K562 (cell line): ENCODE measurements around the gene ARHGAP4.

ENCODE experiments used
- NFIC ChIP-seq: fragments of 450-650 bp; IDR thresholded peaks from 2 replicates; pipeline ENCODE4 v1.6.1; 2017; ENCODE audit warnings: mild to moderate bottlenecking, inconsistent platforms
- RBM22 ChIP-seq: fragments of 200-400 bp; formaldehyde crosslinking; IDR thresholded peaks from 2 replicates; pipeline ENCODE4 v1.6.1; 2018; ENCODE audit warnings: low read length, low read depth; ENCODE audit not compliant: poor library complexity, severe bottlenecking
- TAF1 ChIP-seq: IDR thresholded peaks from 2 replicates; pipeline ENCODE4 v1.6.1; 2011; ENCODE audit warnings: mild to moderate bottlenecking, low read length, moderate library complexity; ENCODE audit not compliant: insufficient read depth, control insufficient read depth, severe bottlenecking; ENCODE audit errors: extremely low read depth
- ZFP30 ChIP-seq: fragments of 250-450 bp; sonication (Bioruptor Pico); IDR thresholded peaks from 2 replicates; pipeline ENCODE4 v1.8.0; 2022; ENCODE audit warnings: moderate library complexity, mild to moderate bottlenecking, inconsistent platforms, borderline replicate concordance
- ZNF146 ChIP-seq: IDR thresholded peaks from one replicate; pipeline ENCODE4 v1.6.1; 2018; ENCODE audit warnings: missing compliant biosample characterization; ENCODE audit not compliant: unreplicated experiment
- ZNF274 ChIP-seq: IDR thresholded peaks from 2 replicates; pipeline ENCODE4 v1.6.1; 2011; ENCODE audit warnings: low read depth, mild to moderate bottlenecking, low read length, moderate library complexity, borderline replicate concordance
- TF ChIP-seq, protein P1 (sequence below): fragments of 450-650 bp; IDR thresholded peaks from 2 replicates; pipeline ENCODE4 v1.6.1; 2016; ENCODE audit warnings: borderline replicate concordance
- TF ChIP-seq, protein P2 (sequence below): sonication (generic); formaldehyde crosslinking; IDR thresholded peaks from 2 replicates; pipeline ENCODE4 v1.8.0; 2022; ENCODE audit warnings: mild to moderate bottlenecking, missing genetic modification reagents
- TF ChIP-seq, protein P3 (sequence below), 3 experiments: IDR thresholded peaks in 2 of 3; conservative IDR thresholded peaks in 1 of 3; 2 replicates each; pipeline ENCODE4 v1.5.1; 2011 to 2012; ENCODE audit warnings: low read length in 3 of 3, mild to moderate bottlenecking in 3 of 3, control low read depth in 2 of 3, improper control_type of control experiment in 1 of 3, inconsistent platforms in 1 of 3, low read depth in 1 of 3, mixed read lengths in 1 of 3, moderate library complexity in 1 of 3; ENCODE audit not compliant: insufficient read depth in 2 of 3
- TF ChIP-seq, protein P4 (sequence below): fragments of 250-450 bp; sonication (Bioruptor Pico); IDR thresholded peaks from 2 replicates; pipeline ENCODE4 v1.4.0; 2020
- TF ChIP-seq, protein P5 (sequence below): fragments of 450-650 bp; IDR thresholded peaks from 2 replicates; pipeline ENCODE4 v1.7.0; 2016; ENCODE audit warnings: borderline replicate concordance

DNA sequence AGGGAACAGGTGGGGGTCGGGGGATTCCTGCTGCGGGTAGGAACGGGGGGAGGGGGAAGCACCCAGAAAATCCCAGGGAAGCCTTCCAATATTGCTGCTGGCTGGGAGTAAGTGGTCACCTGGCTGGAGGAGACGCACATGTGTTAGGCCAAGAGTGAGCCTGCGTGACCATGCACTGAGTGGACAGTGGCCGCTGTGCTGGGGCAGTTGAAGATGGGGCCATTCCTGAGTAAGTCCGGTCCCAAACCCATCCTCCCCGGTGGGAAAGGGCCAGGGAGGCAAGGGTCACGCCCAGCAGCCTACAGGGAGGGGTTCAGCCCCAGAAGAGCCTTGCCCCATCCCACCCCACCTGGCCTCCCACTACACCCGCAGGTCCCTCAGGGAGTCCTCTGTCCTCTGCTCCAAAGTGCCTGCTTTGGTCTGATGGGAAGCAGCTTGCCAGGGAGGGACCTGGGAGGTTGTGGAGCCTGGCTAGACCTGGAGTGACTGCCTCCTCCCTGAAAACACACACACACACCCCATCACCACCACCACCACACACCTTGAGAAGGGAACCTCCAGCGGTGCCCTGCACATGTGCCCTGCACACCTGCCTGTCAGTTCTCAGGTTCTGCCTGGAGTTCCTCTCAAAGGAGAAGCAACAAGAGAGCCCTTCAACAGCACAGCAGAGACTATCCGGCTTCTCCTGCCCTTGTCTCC is 46.2 kb downstream of the ARHGAP4 start:
- TF ChIP-seq NFIC (no peak), TAF1 (no peak), RBM22 (no peak), ZNF146 (no peak), ZFP30 (no peak), ZNF274 (no peak)
- TF ChIP-seq, protein P1, sequence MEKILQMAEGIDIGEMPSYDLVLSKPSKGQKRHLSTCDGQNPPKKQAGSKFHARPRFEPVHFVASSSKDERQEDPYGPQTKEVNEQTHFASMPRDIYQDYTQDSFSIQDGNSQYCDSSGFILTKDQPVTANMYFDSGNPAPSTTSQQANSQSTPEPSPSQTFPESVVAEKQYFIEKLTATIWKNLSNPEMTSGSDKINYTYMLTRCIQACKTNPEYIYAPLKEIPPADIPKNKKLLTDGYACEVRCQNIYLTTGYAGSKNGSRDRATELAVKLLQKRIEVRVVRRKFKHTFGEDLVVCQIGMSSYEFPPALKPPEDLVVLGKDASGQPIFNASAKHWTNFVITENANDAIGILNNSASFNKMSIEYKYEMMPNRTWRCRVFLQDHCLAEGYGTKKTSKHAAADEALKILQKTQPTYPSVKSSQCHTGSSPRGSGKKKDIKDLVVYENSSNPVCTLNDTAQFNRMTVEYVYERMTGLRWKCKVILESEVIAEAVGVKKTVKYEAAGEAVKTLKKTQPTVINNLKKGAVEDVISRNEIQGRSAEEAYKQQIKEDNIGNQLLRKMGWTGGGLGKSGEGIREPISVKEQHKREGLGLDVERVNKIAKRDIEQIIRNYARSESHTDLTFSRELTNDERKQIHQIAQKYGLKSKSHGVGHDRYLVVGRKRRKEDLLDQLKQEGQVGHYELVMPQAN: no peak
- TF ChIP-seq, protein P2, sequence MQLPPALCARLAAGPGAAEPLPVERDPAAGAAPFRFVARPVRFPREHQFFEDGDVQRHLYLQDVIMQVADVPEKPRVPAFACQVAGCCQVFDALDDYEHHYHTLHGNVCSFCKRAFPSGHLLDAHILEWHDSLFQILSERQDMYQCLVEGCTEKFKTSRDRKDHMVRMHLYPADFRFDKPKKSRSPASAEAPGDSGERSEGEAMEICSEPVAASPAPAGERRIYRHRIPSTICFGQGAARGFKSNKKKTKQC (CRISPR knock-in tag): no peak
- TF ChIP-seq, protein P3, sequence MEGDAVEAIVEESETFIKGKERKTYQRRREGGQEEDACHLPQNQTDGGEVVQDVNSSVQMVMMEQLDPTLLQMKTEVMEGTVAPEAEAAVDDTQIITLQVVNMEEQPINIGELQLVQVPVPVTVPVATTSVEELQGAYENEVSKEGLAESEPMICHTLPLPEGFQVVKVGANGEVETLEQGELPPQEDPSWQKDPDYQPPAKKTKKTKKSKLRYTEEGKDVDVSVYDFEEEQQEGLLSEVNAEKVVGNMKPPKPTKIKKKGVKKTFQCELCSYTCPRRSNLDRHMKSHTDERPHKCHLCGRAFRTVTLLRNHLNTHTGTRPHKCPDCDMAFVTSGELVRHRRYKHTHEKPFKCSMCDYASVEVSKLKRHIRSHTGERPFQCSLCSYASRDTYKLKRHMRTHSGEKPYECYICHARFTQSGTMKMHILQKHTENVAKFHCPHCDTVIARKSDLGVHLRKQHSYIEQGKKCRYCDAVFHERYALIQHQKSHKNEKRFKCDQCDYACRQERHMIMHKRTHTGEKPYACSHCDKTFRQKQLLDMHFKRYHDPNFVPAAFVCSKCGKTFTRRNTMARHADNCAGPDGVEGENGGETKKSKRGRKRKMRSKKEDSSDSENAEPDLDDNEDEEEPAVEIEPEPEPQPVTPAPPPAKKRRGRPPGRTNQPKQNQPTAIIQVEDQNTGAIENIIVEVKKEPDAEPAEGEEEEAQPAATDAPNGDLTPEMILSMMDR (IDR thresholded peaks at IDR 0.05 in 2 of 3, conservative IDR thresholded peaks at IDR 0.05 in 1 of 3; ENCODE audit: insufficient read depth in 2 of 3, low read depth in 1 of 3, low read length in 3 of 3): no peak
- TF ChIP-seq, protein P4, sequence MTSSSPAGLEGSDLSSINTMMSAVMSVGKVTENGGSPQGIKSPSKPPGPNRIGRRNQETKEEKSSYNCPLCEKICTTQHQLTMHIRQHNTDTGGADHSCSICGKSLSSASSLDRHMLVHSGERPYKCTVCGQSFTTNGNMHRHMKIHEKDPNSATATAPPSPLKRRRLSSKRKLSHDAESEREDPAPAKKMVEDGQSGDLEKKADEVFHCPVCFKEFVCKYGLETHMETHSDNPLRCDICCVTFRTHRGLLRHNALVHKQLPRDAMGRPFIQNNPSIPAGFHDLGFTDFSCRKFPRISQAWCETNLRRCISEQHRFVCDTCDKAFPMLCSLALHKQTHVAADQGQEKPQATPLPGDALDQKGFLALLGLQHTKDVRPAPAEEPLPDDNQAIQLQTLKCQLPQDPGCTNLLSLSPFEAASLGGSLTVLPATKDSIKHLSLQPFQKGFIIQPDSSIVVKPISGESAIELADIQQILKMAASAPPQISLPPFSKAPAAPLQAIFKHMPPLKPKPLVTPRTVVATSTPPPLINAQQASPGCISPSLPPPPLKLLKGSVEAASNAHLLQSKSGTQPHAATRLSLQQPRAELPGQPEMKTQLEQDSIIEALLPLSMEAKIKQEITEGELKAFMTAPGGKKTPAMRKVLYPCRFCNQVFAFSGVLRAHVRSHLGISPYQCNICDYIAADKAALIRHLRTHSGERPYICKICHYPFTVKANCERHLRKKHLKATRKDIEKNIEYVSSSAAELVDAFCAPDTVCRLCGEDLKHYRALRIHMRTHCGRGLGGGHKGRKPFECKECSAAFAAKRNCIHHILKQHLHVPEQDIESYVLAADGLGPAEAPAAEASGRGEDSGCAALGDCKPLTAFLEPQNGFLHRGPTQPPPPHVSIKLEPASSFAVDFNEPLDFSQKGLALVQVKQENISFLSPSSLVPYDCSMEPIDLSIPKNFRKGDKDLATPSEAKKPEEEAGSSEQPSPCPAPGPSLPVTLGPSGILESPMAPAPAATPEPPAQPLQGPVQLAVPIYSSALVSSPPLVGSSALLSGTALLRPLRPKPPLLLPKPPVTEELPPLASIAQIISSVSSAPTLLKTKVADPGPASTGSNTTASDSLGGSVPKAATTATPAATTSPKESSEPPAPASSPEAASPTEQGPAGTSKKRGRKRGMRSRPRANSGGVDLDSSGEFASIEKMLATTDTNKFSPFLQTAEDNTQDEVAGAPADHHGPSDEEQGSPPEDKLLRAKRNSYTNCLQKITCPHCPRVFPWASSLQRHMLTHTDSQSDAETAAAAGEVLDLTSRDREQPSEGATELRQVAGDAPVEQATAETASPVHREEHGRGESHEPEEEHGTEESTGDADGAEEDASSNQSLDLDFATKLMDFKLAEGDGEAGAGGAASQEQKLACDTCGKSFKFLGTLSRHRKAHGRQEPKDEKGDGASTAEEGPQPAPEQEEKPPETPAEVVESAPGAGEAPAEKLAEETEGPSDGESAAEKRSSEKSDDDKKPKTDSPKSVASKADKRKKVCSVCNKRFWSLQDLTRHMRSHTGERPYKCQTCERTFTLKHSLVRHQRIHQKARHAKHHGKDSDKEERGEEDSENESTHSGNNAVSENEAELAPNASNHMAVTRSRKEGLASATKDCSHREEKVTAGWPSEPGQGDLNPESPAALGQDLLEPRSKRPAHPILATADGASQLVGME (CRISPR knock-in tag): no peak
- TF ChIP-seq, protein P5, sequence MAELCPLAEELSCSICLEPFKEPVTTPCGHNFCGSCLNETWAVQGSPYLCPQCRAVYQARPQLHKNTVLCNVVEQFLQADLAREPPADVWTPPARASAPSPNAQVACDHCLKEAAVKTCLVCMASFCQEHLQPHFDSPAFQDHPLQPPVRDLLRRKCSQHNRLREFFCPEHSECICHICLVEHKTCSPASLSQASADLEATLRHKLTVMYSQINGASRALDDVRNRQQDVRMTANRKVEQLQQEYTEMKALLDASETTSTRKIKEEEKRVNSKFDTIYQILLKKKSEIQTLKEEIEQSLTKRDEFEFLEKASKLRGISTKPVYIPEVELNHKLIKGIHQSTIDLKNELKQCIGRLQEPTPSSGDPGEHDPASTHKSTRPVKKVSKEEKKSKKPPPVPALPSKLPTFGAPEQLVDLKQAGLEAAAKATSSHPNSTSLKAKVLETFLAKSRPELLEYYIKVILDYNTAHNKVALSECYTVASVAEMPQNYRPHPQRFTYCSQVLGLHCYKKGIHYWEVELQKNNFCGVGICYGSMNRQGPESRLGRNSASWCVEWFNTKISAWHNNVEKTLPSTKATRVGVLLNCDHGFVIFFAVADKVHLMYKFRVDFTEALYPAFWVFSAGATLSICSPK: no peak
